NOMO-1 (cell line): Measurements from ENCODE around the gene ASPHD2.
A peak's percentile ranks its signal among the peaks of the same experiment; 100 is the strongest.
"Not testable (repeated sequence)": the region's sequence is repeated elsewhere in the genome, so short reads cannot be mapped to it uniquely, and the experiment has no call there.

Source experiments
- DNase-seq, 2 experiments: peaks; one replicate each; lab custom pipeline; 2025; ENCODE audit not compliant: unreplicated experiment in 2 of 2; lab: John Stamatoyannopoulos, UW

The ASPHD2 gene

GRCh38 chr22:26414347-26414746 lies 14.7 kb upstream of the ASPHD2 start:
- DNase-seq = no peak

DNA sequence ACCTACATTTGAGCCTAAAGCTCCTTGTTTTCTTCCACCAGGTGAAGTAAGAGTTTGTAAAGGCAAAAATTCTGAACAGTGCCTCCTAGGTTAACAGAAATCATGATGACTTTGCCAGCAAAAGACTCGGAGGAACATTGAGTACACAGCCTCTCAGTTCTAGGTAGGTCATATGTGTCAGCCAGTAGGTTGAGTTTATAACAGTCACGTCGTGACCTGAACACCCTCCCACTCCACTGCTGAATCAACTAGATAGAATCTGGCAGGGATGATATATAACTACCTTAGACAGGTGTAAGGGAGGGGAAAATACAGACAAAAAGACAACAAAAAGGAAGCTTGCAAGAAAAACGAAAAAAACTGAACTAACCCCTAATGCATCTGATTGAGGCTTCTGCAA lies 12.8 kb upstream of the ASPHD2 start:
- DNase-seq = no peak

- DNase-seq = no peak
These were observed 12.3 kb upstream of the ASPHD2 start for GRCh38 chr22:26416670-26417276.

DNA sequence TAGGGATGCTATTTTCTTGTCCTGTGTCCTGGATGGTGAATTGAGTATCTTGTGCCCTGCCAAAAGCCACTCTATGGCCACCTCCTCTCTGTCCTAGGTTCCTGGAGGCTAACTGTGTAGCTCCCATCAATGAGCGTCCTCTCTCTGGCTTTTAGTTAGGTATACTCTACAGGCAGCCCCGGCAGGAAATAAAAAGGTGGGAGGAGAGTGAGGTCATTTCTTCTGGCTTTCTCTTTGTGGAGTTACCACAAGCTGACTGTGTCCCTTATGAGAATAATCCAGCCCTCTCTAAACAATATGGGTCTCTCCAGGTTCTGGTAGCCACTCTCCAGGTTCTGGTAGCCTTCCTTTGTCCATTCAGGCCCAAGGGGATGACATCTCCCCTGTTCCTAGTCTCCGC lies 11.7 kb upstream of the ASPHD2 start:
- no peak for DNase-seq

DNA sequence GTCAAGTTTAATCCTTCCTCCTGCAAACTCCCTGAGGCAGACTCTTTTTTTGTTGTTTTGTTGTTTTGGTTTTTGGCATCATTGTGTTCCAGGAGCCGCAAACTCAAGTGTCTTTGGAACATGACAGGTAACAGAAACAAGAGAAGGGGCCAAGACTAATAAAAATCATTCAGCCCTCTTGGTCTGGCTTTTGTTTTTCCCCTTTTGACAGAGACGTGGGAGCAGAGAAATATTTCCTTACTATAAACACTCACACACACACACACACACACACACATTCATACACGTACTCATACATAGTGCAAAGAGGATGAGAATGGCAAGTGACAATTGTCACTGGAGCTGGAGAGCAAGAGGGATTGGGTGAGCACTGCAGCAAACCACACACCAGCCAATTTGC lies 10.4 kb upstream of the ASPHD2 start:
- DNase-seq = no peak

- DNase-seq = no peak
These were observed 2.1 kb upstream of the ASPHD2 start for GRCh38 chr22:26426924-26427323.

DNA sequence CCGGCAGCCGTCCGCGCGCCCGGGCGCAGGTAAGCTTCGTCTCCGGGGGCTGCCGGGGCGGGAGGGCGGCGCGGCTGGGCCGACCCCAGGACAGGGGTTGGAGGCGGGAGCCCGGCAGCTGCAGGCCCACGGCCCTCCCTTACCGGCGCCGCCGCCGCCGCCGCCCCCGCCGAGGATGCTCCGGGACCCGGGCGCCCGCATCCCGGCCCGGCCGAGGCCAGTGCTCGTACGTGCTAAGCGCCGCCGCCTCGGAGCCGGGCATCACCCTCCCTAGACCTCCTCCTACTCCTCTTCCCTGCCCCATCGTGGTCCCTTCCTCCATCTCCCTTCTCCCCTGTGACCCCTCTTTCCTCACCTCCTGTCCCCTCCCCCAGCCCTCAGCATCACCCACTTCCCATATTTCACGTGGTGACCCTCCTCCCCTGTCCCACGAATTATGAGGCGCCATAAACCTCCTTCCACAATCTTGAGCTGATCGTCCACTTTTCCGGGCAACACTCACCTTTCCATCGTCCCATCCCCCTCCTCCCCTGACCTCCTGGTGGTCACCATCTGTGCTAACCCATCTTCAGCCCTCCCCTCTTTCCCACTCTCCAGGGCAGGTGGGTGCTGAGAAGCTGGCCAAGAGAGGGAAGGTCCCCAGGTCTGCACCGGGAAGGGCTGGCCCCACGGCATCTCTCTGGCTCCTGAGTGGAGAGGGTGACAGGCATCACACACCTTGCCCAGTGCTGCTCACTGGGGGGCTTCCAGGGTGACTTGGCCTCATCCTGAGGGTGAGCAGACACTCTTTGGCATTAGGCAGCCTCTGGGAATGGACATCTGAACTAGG lies 612 bp downstream of the ASPHD2 start:
- DNase-seq = no peak

GRCh38 chr22:26430600-26430999 lies 1.5 kb downstream of the ASPHD2 start:
- DNase-seq = no peak

DNA sequence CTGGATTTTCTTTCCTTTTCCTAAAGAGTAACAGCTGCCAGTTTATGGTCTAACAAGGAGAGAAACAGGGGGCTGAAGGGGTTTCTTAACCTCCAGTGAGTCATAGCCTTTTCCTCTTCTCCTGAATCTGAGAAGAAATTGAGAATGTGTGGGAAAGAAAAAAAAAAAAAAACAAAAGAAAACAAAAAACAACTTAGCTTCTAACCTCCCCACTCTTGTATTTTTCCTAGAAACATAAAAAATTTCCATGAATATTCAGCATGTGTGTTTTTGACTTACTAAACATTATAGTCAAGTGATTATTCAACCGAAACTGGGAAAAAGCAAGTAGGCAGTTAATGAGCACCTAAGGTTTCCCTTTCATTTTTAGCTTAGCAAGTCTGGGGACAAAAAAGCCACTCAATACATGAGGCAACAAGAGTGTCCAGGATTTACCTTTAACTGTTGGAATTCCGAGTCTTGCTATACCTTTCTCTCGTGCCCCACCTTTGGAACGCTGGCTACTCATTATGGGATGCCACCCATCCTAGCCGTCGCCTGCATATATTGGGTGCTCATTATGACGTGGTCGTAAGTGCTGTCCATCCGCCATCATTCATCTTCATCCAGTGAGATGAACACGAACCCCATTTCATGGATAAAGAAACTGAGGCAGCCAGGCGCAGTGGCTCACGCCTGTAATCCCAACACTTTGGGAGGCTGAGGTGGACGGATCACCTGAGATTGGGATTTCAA lies 2.4 kb downstream of the ASPHD2 start:
- DNase-seq = no peak

DNA sequence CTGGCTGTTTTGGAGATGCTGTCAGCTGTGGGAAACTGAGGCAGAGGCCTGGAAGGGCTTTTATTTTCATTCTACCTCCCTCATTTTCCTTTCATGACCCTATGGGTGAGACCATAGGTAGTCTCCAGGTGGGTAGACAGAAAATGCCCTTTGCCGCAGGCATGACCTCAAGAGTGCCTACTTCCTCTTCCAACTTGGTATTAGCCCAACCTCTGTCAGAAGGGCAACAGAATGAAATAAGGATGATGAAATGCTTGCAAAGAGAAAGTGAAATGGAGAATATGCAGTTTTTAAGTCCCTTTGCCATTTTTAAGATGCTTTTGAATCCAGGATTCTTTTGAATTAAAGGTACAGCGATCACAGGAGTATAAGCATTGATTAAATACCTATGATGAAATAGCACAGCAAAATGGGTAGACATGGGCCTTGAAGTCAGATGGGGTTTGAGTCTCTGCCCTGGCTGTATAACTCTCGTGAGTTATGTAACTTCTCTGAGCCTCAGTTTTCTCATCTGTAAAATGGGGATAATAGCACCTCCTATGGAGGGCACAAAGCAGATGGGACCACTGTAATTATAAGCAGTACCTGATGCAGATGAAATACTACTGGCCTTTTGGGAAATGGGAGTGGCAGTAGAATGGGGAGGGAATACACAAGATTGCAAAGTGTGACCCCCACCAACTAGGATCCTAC lies 3.7 kb downstream of the ASPHD2 start:
- DNase-seq = peak; percentile 84 to 97

- no peak for DNase-seq
These were observed 4.7 kb downstream of the ASPHD2 start for GRCh38 chr22:26433805-26434204.

GRCh38 chr22:26435327-26436093 lies 6.5 kb downstream of the ASPHD2 start:
- DNase-seq = peak; percentile 21 to 41

GRCh38 chr22:26436903-26437515 lies 7.9 kb downstream of the ASPHD2 start:
- DNase-seq = no peak

DNA sequence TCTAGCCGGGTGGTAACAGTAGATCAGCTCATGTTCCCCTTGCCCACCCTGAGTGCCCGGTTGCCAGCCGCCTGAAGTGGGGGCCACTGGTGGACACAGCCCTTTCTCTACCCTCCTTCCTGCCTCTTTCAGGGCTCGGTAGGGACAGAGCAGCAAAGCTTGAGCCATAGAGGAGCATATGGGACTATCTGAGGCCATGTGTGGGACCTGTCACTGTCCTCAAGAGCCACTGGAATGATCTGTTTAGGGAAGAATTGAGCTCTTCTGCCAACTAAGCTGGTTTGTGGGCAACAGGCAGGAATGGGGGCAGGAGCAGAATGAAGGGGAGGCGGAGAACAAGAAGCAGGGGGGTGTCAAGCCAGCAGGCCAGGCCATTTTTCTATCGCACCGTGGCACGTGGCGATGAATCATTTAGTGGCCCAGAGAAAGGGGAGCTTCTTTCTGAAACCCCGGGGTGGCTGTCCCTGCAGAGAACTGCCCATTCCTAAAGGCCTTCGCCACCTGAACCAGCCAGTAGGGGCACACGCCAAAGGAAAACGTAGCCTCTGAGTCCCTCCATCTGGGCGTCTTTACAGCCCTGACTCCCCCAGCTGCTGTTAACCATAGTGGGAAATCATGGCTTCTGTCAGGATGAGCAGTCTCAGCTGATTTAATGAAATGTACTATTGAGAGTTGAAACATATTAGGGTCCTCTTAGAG lies 8.8 kb downstream of the ASPHD2 start:
- no peak for DNase-seq

- DNase-seq = not testable (repeated sequence)
These were observed 9.7 kb downstream of the ASPHD2 start for GRCh38 chr22:26438776-26439175.

DNA sequence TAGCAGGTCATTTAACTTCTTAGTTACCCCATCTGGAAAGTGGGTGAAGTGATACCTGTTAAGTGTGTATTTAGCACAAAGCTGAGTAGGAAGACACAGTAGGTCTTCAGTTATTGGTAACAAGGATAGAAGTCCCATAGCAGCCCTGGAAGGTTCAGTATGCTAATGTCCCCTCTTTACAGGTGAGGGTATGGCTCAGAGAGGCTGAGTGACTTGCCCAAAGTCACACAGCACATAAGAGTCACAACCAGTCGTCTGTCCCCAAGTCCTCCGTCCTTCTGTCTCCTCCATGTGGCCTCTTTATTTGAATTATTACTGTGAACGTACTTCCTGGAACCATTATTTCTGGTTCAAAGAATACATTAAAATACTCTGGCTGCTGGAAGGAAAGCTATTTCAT lies 10.5 kb downstream of the ASPHD2 start:
- DNase-seq = no peak

DNA sequence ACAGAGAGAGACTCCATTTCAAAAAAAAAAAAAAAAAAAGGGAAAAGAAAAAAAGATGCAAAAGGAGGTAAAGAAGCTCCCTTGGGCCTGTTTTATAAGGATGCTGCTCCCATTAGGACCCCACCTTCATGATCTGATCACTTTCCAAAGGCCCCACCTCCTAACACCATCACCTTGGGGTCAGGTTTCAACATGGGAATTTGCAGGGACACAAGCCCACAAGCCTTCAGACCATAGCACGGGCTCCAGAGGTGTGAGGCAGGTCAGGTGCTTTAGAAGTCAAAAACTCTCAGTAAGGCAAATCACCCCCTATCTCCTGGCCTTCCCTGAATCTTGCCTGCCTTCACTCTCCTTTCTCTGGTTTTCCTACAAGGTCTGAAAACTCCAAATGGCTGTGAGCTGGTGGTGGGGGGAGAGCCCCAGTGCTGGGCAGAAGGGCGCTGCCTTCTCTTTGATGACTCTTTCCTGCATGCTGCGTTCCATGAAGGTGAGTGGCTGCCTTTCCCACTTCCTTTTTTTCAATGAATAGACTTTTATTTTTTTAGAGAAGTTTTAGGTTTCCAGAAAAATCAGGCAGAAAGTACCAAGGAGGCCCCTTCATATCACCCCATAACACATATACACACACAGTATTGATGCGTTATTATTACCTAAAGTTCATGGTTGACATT lies 13.2 kb downstream of the ASPHD2 start:
- no peak for DNase-seq

GRCh38 chr22:26443901-26444690 lies 15.0 kb downstream of the ASPHD2 start:
- DNase-seq = no peak
